Pons (tissue), 1 donor: ENCODE measurements around the gene ANKRD17.
"Not testable (repeated sequence)": the region's sequence is repeated elsewhere in the genome, so short reads cannot be mapped to it uniquely, and the experiment has no call there.

ENCODE experiments used
- DNase-seq: peaks from one replicate; pipeline ENCODE4 v3.0.0-alpha.2; 2016; ENCODE audit warnings: low spot score

The ANKRD17 gene

DNA sequence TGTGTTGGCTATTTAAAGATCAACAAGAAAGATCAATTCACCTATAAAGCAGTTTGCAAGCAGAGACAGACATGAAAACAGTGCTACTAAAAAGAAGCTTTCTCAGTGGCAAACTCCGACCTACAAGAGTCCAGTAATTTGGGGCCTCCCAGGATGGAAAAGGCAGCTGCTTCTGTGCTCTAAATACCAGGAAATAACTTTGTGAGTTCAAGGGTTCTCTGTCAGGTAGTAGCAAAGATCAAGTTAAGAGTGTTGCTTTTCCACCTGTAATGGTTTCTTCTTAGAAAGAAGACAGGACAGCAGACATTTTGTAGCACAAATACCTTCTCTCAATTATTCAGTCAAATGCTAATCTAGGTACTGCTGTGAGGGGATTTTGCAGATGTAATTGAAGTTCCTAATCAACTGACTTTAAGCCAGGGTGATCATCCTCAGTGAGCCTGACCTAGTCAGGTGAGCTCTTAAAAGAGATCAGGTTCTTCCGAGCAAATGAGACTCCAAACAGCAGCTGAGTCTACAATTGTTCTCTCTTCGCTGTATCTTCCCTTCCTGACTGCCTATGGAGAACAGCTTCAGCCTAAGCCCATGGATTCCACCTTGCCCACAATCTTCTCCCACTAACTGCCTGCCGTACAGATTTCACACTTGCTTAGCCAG, 13.5 kb downstream of the ANKRD17 start:
- DNase-seq = no peak

DNA sequence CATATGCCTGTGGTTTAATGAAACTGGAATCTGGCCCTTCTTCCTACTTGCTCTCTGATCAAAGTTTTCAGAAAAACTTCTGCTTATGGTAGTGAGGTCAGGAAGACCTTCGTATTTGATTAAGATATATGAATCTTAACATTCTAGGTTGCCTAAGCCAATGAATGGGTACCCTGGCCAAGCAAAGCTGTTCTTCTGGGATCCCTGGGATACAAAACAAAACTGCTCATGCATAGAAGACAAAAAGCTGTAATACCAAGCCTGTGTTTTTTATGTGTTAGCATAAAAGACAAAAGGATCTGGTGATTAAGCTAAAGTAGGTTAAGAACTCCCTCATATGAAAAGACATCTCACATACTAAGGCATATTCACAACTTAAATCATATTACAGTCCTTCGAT, 21.6 kb downstream of the ANKRD17 start:
- DNase-seq = no peak

DNA sequence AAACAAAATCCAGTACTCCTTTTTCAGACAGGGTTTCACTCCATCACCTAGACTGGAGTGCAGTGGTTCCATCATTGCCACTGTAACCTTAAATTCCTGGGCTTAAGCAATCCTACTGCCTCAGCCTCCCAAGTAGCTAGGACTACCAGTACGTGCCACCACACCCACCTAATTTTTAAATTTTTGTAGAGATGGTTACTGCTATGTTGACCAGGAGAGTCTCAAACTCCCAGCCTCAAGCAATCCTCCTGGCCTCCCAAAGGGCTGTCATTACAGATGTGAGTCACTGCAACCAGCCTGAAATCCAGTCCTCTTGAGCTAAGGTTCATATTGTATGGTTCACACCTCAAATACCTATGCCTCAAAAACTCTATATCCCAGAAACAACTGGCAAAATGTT, 22.4 kb downstream of the ANKRD17 start:
- no peak for DNase-seq

DNA sequence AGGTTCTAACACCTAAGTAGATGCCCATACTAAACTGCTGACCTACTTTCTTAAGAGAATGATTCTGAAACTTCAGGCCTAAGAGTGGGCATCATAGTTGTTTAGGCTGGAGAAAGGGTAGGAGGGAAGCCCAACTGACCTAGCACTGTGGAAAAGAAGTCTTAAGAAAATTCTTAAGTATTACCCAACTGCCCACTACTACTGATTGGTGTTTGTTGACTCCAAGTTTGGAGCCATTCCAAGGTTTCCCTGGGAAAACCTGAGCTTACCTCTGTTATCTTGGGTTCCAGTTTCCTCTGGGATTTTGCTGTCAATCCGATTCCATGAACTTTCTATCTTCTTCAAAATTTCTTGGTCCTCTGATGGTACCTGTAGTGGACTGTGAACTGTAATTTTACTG, 23.9 kb downstream of the ANKRD17 start:
- no peak for DNase-seq

DNA sequence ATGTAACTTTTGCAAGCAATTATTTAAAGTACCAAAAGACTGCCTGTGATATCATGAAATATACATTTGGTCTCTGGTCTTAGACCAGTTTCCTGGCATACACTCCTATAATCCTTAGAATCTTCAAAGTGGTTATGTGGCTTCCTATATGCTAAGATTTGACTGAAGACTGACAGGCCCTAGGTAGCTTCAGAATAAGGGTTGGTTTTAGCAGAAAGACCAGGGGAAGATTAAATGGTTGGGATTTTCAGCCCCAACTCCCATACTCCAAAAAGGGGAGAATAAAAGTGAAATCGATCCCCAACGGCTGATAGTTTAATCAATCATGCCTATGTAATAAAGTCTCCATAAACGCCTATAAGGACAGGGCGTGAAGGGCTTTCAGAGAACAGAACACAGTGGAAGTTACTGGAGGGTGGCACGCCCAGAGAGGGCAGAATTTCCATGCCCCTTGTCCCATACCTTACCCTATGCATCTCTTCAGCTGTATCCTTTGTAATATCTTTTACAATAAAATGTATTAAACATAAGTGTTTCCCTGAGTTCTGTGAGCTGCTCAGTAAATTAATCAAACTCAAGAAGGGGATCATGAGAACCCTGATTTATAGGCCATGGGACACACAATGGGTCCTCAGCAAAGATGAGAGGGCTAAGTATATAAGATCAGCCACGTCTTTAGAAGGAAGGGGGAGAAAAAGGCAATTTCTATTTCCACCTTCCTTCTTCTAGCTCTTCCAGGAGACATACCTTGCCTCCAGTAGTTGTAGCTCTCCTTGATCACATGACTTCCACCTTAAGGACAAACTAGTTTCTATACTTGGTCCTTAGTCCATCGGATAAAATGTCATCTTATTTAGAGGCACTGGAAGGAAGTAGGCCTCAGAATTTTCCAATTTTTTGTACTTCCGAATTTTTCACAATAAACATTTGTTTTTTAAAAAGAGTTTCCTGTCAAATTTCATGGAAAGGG, 26.8 kb downstream of the ANKRD17 start:
- DNase-seq = no peak

DNA sequence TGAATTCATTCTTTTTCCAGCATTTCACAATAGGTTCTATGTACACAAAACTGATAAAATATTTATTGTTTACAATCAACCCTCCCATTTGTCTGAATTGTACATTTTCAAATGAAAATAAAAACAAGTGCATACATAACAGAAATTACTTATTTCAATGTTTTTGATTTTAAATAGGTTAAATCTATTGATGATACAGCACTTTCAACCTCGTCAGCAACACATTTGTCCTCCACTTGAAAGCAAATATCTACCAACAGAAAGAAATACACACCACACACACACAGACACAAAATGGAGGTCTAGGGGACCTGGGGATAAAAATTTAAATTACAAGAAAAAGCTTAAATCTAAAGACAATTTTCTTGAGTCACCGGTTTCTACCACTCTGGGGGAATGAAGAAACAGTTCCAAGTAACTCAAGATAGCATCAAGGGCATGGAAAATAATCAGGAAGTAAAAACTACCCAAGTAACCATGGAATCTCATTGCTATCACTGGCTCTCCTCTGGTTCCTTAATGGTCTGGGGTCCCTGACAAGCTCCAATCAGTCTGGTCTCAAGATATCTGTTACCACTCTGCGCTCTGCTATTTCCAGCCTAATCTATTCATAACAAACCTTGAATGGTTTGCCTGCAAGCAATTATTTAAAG, 27.6 kb downstream of the ANKRD17 start:
- no peak for DNase-seq

DNA sequence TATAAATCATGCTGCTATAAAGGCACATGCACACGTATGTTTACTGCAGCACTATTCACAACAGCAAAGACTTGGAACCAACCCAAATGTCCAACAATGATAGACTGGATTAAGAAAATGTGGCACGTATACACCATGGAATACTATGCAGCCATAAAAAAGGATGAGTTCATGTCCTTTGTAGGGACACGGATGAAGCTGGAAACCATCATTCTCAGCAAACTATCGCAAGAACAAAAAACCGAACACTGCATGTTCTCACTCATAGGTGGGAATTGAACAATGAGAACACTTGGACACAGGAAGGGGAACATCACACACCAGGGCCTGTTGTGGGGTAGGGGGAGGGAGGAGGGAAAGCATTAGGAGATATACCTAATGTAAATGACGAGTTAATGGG, 29.8 kb downstream of the ANKRD17 start:
- not testable (repeated sequence) for DNase-seq

DNA sequence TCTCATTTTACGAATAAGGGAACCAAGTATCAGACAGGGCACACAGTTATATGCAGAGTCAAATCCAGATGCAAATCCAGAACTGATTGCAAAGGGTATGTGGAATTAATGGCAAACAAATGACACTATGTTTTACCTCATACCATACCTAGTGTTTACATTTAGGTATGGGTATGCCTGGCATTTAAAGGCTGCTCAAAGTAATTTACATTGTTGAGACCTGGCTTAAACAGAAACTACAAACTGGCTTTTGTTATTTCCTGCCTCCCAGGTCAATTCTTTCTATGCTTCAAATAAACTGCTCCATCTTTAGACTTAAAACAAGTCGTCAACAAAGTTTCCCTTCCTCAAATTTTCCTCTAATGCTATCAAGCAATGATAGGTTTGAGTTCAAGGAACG, 33.7 kb downstream of the ANKRD17 start:
- no peak for DNase-seq

DNA sequence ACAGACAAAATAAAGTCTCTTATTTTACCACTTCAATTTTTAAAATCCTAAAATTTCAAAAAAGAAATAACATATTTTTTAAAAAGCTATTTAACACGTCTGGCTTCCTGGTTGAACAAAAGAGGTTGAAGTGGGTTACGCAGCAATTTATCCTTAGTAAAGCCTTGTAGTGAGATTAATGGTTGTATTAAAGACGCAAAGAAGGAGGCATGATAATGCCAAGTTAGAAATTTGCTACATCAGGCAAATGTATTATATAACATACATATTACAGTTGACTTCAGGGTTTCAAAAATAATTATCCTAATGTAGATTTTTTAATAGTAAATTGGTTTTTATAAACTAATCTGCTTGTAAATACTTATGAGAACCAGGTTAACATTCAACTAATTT, 35.3 kb downstream of the ANKRD17 start:
- no peak for DNase-seq

DNA sequence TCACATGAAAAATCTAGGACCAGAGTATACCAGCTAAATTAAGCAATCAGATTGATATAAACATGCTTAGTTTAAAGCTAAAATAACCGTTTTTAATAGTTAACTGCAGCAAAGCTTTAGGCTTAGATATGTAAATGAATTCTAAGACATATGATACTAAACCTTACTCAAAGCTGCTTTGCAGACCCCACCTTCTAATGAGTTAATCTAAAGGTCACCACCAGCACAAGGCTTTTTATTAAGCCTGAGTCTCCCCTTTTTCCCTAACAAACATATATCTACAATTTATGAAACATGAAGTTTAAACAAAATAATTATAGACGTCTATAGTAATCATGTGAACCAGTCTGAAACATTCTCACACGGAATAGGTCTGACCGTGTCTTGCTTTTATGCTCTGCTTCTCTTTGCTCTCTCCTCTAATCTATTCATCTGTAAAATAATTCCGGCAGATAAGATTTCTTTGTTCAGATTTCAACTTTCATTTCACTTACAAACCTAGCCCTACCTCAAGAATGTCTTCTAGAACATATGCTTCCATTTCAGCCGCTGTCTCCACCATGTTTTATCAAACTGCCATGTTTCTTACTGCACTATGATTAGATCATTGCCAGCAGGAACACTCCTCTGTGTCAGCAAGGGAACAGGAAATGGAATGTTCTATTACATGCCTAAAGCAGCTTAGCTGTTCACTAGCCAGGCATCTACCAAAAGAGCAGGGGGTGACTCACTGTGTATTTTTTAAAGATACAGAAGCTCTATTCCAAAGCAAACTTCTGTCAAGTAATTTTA, 35.9 kb downstream of the ANKRD17 start:
- DNase-seq = peak; percentile 97

DNA sequence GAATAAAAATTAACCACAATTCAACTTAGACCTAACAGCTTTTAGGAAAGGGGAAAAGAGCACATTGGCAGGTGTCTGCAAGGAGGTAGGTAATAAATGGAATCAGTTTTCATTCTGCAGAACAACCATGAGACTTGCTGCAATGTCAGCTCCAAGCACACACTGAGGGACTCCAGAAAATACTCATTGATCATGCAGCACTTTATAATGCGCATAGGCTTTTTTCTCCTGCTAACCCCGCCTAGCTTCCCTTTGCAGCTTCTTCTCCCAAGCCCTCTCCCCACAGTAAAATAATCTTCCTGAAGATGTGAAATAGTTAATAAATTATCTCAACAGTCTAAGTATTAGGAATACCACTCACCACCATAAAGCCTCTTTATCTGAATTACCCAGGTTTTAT, 36.9 kb downstream of the ANKRD17 start:
- DNase-seq = peak; percentile 20

DNA sequence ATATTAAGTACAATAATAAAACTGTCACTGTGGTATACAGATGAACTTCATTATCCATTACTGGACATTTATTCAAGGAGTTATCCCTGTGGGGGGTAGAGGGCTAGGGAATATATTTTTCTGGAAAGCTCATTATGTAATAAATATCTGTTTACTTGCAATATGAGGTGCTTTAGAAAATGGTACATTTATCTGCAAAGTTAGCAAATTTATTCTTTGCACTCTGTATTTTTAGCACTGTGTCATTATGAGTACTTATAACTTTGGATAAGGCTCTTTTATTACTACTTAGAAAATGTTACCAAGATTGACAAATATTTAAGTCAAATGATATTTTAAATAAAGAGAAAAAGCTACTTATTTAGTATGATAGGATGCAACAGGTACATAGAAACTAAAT, 37.8 kb downstream of the ANKRD17 start:
- DNase-seq = no peak

DNA sequence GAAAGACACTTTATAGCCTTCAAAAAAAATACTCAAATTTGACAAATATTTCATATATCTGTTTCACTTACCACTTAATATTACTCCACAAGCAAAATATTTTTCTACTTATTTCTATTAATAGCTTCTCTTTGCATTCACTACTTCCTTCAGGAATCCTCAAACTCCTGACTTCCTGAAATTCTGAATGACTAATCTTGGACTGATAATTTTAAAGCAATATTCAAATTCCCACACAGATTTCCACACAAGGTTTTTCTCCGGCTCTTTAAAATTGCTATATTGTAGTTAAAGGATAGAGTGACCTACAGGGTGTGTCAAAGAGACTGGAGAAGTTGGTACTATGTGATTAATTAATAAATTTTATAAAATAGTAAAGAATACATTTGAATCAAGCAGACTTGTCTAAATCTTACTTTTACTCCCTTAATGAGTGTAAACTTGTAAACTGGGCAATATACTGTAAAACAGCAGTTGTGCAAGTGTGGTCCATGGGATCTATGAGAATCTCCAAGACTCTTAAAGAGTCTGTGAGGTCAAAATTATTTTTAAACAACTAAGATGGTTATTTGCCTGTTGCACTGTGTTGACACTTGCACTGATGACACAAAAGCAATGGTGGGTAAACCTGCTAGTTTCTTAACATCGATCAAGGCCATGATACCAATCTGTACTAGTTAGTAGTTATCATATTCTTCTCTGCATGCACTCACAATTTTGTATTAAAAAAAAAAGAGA, 44.5 kb downstream of the ANKRD17 start:
- no peak for DNase-seq

DNA sequence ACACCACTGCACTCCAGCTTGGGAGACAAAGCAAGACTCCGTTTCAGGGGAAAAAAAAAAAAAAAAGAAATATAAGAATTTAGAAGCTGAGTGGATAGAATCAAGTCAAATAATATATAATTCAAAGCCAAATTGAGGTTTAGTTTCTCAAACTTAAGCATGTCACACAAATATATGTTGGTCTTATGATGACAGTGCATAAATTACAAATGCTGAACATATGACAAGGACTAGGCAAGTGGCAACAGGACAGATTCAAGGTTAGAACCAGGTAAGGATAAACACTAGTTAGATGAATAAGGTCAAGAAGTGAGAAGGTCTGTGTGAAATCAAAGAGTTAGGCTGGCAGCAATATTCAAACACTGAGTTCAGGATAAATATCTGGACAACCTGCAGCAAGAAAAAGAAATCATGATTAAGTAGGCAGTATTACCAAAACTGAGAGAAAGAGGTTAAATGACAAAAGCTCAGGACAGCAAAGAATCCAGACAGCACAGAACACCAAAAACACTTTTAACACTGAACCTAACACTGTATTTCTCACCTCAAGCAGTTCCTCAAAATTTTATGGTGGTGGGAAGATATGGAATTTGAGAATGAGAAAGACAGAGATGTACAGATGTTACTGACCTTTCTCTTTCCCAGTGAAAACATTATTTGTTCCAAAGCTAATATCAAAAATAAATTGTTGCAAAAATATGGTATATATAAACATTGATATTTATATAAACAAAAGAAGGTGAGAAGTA, 45.4 kb downstream of the ANKRD17 start:
- DNase-seq = no peak

DNA sequence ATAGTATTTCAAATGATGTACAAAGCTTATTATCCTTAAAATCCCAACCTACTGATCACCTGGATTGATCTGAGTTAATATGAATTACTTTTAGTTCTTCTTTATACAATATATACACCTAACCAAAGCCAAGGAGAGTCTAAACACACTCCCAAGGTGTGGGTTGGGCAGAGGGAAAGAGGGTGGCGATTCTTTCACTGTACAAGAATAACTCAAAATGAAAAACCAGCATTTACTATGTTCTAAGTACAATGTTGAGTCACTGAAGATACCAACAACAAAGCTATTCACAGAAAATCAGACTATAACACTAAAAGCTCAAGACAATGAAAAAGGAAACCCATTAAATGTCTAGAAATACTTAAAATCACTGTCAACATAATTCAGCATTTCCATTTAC, 46.6 kb downstream of the ANKRD17 start:
- no peak for DNase-seq

DNA sequence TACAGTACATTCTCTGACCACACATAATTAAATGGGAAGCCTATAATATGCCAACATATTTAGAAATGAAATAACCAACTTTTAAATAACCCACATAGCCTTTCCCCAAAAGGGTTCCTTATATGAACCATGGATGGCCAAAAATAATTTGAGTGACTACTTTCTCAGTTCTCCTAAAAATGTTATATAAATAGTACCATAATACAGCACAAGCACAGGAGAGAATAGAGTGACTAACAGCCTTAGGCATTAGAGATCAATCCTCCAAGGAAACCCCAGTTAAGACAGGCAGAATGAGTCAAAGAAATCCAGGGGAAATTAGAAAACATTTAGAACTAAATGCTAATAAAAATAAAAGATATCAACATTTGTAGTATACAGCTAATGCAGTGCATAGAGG, 50.2 kb downstream of the ANKRD17 start:
- no peak for DNase-seq

DNA sequence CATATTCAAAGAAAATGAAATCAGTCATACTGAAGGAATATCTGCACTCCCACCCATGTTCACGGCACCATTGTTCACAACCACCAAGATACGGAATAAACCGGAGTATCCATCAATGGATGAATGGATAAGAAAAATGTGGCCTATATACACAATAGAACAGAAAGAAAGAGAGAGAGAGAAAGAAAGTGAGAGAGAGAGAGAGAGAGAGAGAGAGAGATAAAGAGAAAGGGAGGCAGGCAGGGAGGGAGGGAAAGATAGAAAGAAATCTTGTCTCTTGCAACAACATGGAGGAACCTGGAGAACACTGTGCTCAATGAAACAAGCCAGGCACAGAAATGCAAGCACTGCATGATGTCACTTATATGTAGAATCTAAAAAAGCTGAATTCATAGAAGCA, 52.4 kb downstream of the ANKRD17 start:
- DNase-seq = no peak

DNA sequence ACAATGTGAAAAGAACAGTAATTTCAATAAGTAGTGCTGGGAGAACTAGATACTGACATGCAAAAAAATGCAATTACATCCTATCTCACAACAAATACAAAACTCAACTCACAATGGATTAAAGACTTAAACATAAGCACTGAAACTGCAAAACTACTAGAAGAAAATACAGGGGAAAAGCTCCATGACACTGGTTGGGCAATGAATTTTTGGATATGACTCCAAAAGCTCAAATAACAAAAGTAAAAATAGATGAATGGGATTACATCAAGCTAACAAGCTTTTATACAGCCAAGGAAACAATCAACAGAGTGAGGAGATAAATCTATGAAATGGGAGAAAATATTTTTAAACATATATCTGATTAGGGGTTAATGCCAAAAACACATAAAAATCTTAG, 53.1 kb downstream of the ANKRD17 start:
- no peak for DNase-seq

DNA sequence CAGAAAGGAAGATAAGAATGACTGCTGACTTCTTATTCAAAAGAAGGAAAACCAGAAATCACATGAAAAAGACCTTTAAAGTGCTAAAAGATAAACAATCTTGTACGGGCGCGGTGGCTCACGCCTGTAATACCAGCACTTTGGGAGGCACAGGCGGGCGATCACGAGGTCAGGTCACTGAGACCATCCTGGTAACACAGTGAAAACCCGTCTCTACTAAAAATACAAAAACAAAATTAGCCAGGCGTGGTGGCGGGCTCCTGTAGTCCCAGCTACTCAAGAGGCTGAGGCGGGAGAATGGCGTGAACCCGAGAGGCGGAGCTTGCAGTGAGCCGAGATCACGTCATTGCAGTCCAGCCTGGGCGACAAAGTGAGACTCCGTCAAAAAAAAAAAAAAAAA, 54.6 kb downstream of the ANKRD17 start:
- DNase-seq = not testable (repeated sequence)

DNA sequence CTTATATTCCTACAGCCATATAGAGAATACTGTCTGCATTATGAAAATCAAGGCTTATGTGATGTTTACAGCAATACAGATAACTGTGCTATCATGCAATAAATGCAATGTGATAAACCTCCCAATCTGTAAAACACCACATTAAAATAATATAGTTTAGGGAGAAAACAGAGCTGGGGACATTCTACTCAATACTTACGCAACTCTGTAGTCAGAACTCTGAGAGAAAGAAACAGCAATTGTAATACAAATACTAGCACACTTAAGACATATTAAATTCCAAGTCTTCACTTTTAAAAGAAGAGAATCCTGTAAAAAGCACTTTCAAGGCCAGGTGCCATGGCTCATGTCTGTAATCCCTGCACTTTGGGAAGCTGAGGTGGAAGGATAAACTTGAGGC, 61.4 kb downstream of the ANKRD17 start:
- no peak for DNase-seq

DNA sequence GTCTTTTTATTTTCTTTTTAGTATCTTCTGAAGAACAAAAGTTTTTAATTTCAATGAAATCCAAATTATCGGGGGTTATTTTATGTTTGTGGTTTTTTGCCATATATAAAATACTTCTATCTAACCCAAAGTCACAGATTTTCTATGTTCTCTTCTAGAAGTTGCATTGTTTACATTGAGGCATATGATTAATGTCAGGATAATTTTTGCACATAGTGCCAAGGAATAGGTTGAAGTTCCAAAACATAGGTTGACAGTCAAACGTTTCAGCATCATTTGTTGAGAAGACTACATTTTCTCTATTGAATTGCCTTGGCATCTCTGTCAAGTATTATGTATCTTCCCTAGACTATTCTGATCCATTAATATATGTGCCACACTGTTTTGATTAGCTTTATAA, 64.5 kb downstream of the ANKRD17 start:
- DNase-seq = no peak
